H9 (cell line): ENCODE measurements around the gene EIF1AY. TPM values are rescaled to one million over a fixed set of nuclear protein-coding genes. Genes with fewer than 3 reads are reported as not detected.

Experiments used
- DNase-seq: peaks from one replicate; pipeline ENCODE4 v3.0.0-alpha.2; 2017
- H2AFZ ChIP-seq: one replicate; pipeline ENCODE4 v1.6.1; 2013; ENCODE audit warnings: mild to moderate bottlenecking, low read length, control low read depth, moderate library complexity
- H2AK5ac ChIP-seq: 2 replicates; pipeline ENCODE4 v1.6.1; 2013; ENCODE audit warnings: low read length, control low read depth, mixed read lengths; ENCODE audit not compliant: insufficient read length
- H2BK120ac ChIP-seq: one replicate; pipeline ENCODE4 v1.6.1; 2013; ENCODE audit warnings: low read depth, mild to moderate bottlenecking, low read length, control low read depth, inconsistent platforms; ENCODE audit not compliant: poor library complexity, severe bottlenecking
- H2BK12ac ChIP-seq: 2 replicates; pipeline ENCODE4 v1.6.1; 2013; ENCODE audit warnings: low read length, control low read depth, mixed read lengths, low read depth; ENCODE audit not compliant: insufficient read length
- H2BK15ac ChIP-seq: 2 replicates; pipeline ENCODE4 v1.6.1; 2013; ENCODE audit warnings: low read depth, low read length, control low read depth
- H2BK20ac ChIP-seq: one replicate; pipeline ENCODE4 v1.6.1; 2013; ENCODE audit warnings: low read depth, mild to moderate bottlenecking, low read length, control low read depth, inconsistent platforms; ENCODE audit not compliant: poor library complexity, severe bottlenecking
- H2BK5ac ChIP-seq: 2 replicates; pipeline ENCODE4 v1.6.1; 2013; ENCODE audit warnings: low read length, control low read depth, mixed read lengths; ENCODE audit not compliant: insufficient read length
- H3K14ac ChIP-seq: 2 replicates; pipeline ENCODE4 v1.6.1; 2013; ENCODE audit warnings: low read length, control low read depth; ENCODE audit not compliant: insufficient read depth
- H3K18ac ChIP-seq: 2 replicates; pipeline ENCODE4 v1.6.1; 2013; ENCODE audit warnings: low read depth, mild to moderate bottlenecking, mixed read lengths, low read length, control low read depth; ENCODE audit not compliant: insufficient read length
- H3K23ac ChIP-seq: 2 replicates; pipeline ENCODE4 v1.6.1; 2013; ENCODE audit warnings: low read length, control low read depth, mixed read lengths, low read depth; ENCODE audit not compliant: insufficient read length
- H3K23me2 ChIP-seq: 2 replicates; pipeline ENCODE4 v1.6.1; 2013; ENCODE audit warnings: low read depth, mild to moderate bottlenecking, mixed read lengths, low read length, control low read depth; ENCODE audit not compliant: insufficient read length, poor library complexity, severe bottlenecking
- H3K27ac ChIP-seq: 2 replicates; pipeline ENCODE4 v1.5.1; 2013; ENCODE audit warnings: low read length, control low read depth, mixed read lengths, low read depth; ENCODE audit not compliant: insufficient read length
- H3K27me3 ChIP-seq: 2 replicates; pipeline ENCODE4 v1.6.1; 2013; ENCODE audit warnings: low read length, control low read depth, inconsistent platforms; ENCODE audit not compliant: insufficient read depth
- H3K4ac ChIP-seq: 2 replicates; pipeline ENCODE4 v1.6.1; 2013; ENCODE audit warnings: low read depth, mild to moderate bottlenecking, control low read depth, inconsistent platforms, low read length, moderate library complexity
- H3K4me1 ChIP-seq: 2 replicates; pipeline ENCODE4 v1.6.1; 2013; ENCODE audit warnings: low read length, control low read depth, inconsistent platforms; ENCODE audit not compliant: insufficient read depth
- H3K4me2 ChIP-seq: 2 replicates; pipeline ENCODE4 v1.6.1; 2013; ENCODE audit warnings: low read length, control low read depth, mixed read lengths; ENCODE audit not compliant: insufficient read length, insufficient read depth
- H3K56ac ChIP-seq: 2 replicates; pipeline ENCODE4 v1.6.1; 2013; ENCODE audit warnings: low read depth, mild to moderate bottlenecking, mixed read lengths, low read length, control low read depth; ENCODE audit not compliant: insufficient read length
- H3K79me1 ChIP-seq: 2 replicates; pipeline ENCODE4 v1.6.1; 2013; ENCODE audit warnings: low read depth, mild to moderate bottlenecking, moderate library complexity, low read length, control low read depth, inconsistent platforms; ENCODE audit not compliant: insufficient read depth, poor library complexity, severe bottlenecking
- H3K79me2 ChIP-seq: 2 replicates; pipeline ENCODE4 v1.6.1; 2013; ENCODE audit warnings: low read length, control low read depth, inconsistent platforms; ENCODE audit not compliant: insufficient read depth
- H3K9ac ChIP-seq: 2 replicates; pipeline ENCODE4 v1.6.1; 2013; ENCODE audit warnings: low read length, control low read depth, mixed read lengths; ENCODE audit not compliant: insufficient read length; ENCODE audit errors: extremely low read depth
- H3K9me3 ChIP-seq: one replicate; pipeline ENCODE4 v1.6.1; 2013; ENCODE audit warnings: low read depth, low read length, inconsistent platforms; ENCODE audit not compliant: control insufficient read depth
- H3T11ph ChIP-seq: one replicate; pipeline ENCODE4 v1.6.1; 2013; ENCODE audit warnings: mild to moderate bottlenecking, low read length, control low read depth, inconsistent platforms
- H4K20me1 ChIP-seq: one replicate; pipeline ENCODE4 v1.6.1; 2013; ENCODE audit not compliant: control insufficient read depth, insufficient read length, insufficient read depth
- H4K5ac ChIP-seq: 2 replicates; pipeline ENCODE4 v1.6.1; 2013; ENCODE audit warnings: low read depth, mild to moderate bottlenecking, mixed read lengths, low read length, control low read depth; ENCODE audit not compliant: insufficient read length
- H4K8ac ChIP-seq: replicated peaks from 2 replicates; pipeline ENCODE4 v1.6.1; 2013; ENCODE audit warnings: low read length, control low read depth, mixed read lengths, low read depth; ENCODE audit not compliant: insufficient read length
- H4K91ac ChIP-seq: 2 replicates; pipeline ENCODE4 v1.6.1; 2013; ENCODE audit warnings: low read depth, mild to moderate bottlenecking, moderate library complexity, mixed read lengths, low read length, control low read depth; ENCODE audit not compliant: insufficient read length
- H3K27ac Mint-ChIP-seq, 3 experiments: 2 replicates in 2 of 3; 3 replicates in 1 of 3; pipeline ENCODE4 v1.8.0; 2020 to 2021; ENCODE audit warnings: mixed read lengths in 3 of 3, mild to moderate bottlenecking in 1 of 3, moderate library complexity in 1 of 3
- H3K27me3 Mint-ChIP-seq: 2 replicates; pipeline ENCODE4 v1.8.0; 2021; ENCODE audit warnings: low read depth, mild to moderate bottlenecking, moderate library complexity, mixed read lengths
- H3K36me3 Mint-ChIP-seq, 3 experiments: 2 replicates in 2 of 3; 3 replicates in 1 of 3; pipeline ENCODE4 v1.8.0; 2020 to 2021; ENCODE audit warnings: low read depth in 3 of 3, mixed read lengths in 3 of 3; ENCODE audit not compliant: insufficient read depth in 1 of 3
- H3K4me1 Mint-ChIP-seq, 2 experiments: 2 replicates each; pipeline ENCODE4 v1.8.0; 2020; ENCODE audit warnings: mixed read lengths in 2 of 2
- H3K4me3 Mint-ChIP-seq, 2 experiments: 2 replicates in 1 of 2; 3 replicates in 1 of 2; pipeline ENCODE4 v1.8.0; 2020 to 2021; ENCODE audit warnings: mild to moderate bottlenecking in 2 of 2, mixed read lengths in 2 of 2, moderate library complexity in 1 of 2
- H3K9me3 Mint-ChIP-seq, 2 experiments: 2 replicates in 1 of 2; 3 replicates in 1 of 2; pipeline ENCODE4 v1.8.0; 2020; ENCODE audit warnings: mild to moderate bottlenecking in 2 of 2, mixed read lengths in 2 of 2, moderate library complexity in 1 of 2
- WGBS: extraction: QIAGEN DNeasy Blood & Tissue Kit; methylation state at CpG from one replicate; pipeline ENCODE4 v1.1.7; 2013; ENCODE audit warnings: missing lambda C conversion rate, low lambda C conversion rate, mixed read lengths; ENCODE audit not compliant: insufficient read length; ENCODE audit errors: extremely low coverage; 5-methylcytosine and 5-hydroxymethylcytosine counted together
- total RNA-seq: library from RNA; stranded (reverse); gene quantifications from 2 replicates; pipeline ENCODE4 v1.2.1, GENCODE V29; 2021
- TF ChIP-seq, protein P1 (sequence below): fragments of 200-600 bp; sonication (generic); conservative IDR thresholded peaks from 3 replicates; pipeline ENCODE4 v1.8.0; 2021; ENCODE audit warnings: antibody characterized with exemption, mild to moderate bottlenecking

EIF1AY gene
- total RNA-seq, 1 experiment from 2014 or later: not detected

DNA sequence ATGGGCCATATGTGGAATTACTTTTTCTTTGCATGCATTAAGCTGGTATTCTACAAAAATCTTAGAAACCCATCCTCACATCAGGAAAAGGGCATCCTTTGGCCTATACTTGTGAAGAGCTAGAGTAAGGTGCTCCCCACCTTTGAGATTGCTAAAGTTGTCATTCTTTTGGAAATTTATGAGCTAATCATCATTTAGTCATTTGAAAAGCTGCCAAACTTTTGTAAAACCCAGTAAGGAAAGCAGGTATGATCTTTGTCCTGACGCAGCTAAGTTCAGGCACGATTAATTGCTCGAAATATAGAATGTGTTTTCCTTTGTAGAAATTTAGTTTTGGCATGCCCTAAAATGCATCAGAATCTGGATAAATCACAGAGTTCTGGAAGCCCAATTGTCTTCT is 2.6 kb downstream of the EIF1AY start:
- H3K79me1 ChIP-seq: no peaks in the 10 kb centered on the region
- H4K8ac ChIP-seq: no peak overlapping the region
- TF ChIP-seq, protein P1, sequence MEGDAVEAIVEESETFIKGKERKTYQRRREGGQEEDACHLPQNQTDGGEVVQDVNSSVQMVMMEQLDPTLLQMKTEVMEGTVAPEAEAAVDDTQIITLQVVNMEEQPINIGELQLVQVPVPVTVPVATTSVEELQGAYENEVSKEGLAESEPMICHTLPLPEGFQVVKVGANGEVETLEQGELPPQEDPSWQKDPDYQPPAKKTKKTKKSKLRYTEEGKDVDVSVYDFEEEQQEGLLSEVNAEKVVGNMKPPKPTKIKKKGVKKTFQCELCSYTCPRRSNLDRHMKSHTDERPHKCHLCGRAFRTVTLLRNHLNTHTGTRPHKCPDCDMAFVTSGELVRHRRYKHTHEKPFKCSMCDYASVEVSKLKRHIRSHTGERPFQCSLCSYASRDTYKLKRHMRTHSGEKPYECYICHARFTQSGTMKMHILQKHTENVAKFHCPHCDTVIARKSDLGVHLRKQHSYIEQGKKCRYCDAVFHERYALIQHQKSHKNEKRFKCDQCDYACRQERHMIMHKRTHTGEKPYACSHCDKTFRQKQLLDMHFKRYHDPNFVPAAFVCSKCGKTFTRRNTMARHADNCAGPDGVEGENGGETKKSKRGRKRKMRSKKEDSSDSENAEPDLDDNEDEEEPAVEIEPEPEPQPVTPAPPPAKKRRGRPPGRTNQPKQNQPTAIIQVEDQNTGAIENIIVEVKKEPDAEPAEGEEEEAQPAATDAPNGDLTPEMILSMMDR: no peak
- no peak overlapping the region for H2BK15ac ChIP-seq
- Mint-ChIP-seq H3K4me1 (no peaks in the 10 kb centered on the region), H3K36me3 (no peaks in the 10 kb centered on the region), H3K4me3 (no peak overlapping the region), H3K9me3 (no peaks in the 10 kb centered on the region), H3K27ac (no peak overlapping the region), H3K27me3 (no peaks in the 10 kb centered on the region)
- no peak overlapping the region for H2BK5ac ChIP-seq
- no peak overlapping the region for H2BK12ac ChIP-seq
- no peaks in the 10 kb centered on the region for H4K20me1 ChIP-seq
- no peak overlapping the region for H2AK5ac ChIP-seq
- no CpG with 5 or more reads among the region's 3 CpGs for WGBS
- H3K56ac ChIP-seq: no peak overlapping the region
- no peak overlapping the region for H3K9ac ChIP-seq
- no peak overlapping the region for H3T11ph ChIP-seq
- no peak overlapping the region for H2BK20ac ChIP-seq
- no peaks in the 10 kb centered on the region for H3K27me3 ChIP-seq
- no peaks in the 10 kb centered on the region for H3K4me1 ChIP-seq
- H3K27ac ChIP-seq: no peak overlapping the region
- no peak for DNase-seq
- no peak overlapping the region for H3K23ac ChIP-seq
- no peak overlapping the region for H3K4ac ChIP-seq
- no peak overlapping the region for H4K5ac ChIP-seq
- H2AFZ ChIP-seq: no peak overlapping the region
- no peak overlapping the region for H3K4me2 ChIP-seq
- H3K79me2 ChIP-seq: no peaks in the 10 kb centered on the region
- no peak overlapping the region for H3K18ac ChIP-seq
- H2BK120ac ChIP-seq: no peak overlapping the region
- no peak overlapping the region for H4K91ac ChIP-seq
- H3K14ac ChIP-seq: no peak overlapping the region
- no peaks in the 10 kb centered on the region for H3K23me2 ChIP-seq
- no peaks in the 10 kb centered on the region for H3K9me3 ChIP-seq
